ENCODE measurements around the gene ACAN.

Gene ACAN

GRCh38 chr15:88871313-88871712 lies 68.1 kb downstream of the ACAN start:
- no peak for DNase-seq (ENCODE audit: low read depth)
- H3K4me3 ChIP-seq (ENCODE audit: low read length): no peak overlapping the region
- TF ChIP-seq, protein P1, sequence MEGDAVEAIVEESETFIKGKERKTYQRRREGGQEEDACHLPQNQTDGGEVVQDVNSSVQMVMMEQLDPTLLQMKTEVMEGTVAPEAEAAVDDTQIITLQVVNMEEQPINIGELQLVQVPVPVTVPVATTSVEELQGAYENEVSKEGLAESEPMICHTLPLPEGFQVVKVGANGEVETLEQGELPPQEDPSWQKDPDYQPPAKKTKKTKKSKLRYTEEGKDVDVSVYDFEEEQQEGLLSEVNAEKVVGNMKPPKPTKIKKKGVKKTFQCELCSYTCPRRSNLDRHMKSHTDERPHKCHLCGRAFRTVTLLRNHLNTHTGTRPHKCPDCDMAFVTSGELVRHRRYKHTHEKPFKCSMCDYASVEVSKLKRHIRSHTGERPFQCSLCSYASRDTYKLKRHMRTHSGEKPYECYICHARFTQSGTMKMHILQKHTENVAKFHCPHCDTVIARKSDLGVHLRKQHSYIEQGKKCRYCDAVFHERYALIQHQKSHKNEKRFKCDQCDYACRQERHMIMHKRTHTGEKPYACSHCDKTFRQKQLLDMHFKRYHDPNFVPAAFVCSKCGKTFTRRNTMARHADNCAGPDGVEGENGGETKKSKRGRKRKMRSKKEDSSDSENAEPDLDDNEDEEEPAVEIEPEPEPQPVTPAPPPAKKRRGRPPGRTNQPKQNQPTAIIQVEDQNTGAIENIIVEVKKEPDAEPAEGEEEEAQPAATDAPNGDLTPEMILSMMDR (IDR thresholded peaks at IDR 0.05; ENCODE audit: insufficient read depth, low read depth, low read length, missing control alignments): no peak

DNA sequence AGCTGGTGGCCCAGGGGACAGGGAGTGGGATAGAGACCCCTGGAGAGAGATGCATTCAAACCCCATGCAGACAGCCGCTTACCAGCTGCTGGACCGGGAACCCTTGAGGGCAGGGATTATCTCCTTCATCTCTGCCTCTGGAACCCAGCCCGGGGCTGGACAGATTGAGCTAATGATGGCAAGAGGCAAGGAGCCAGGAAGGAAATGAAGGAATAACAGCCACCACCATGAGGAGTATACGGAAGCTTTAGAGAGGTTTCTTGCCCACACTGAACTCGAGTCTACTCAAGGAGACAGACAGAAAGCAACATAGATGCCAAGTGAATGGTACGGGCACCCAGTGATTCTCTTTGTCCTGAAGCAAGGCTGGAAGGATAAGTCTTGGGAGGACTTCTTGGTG lies 68.9 kb downstream of the ACAN start:
- DNase-seq (ENCODE audit: low read depth): no peak
- H3K4me3 ChIP-seq (ENCODE audit: low read length): no peak overlapping the region
- TF ChIP-seq, protein P1 (IDR thresholded peaks at IDR 0.05; ENCODE audit: insufficient read depth, low read depth, low read length, missing control alignments): no peak

- H3K4me3 ChIP-seq (ENCODE audit: low read length): no peak overlapping the region
- peak; percentile 22 for DNase-seq (ENCODE audit: low read depth)
- TF ChIP-seq, protein P1 (IDR thresholded peaks at IDR 0.05; ENCODE audit: insufficient read depth, low read depth, low read length, missing control alignments): no peak
These were observed 69.5 kb downstream of the ACAN start for GRCh38 chr15:88872706-88873105.

DNA sequence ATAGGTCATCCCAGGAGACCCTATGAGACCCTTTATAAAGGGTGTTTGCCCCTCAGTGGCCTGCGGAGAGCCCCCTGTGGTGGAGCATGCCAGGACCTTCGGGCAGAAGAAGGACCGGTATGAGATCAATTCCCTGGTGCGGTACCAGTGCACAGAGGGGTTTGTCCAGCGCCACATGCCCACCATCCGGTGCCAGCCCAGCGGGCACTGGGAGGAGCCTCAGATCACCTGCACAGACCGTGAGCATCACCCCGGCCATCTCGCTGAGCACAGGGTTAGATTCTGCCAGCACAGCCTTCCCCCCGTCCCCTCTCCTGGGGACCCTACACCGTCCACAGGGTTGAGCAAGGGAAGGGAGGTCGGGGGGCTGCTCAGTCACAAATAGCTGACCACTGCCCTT lies 70.5 kb downstream of the ACAN start:
- DNase-seq (ENCODE audit: low read depth): no peak
- no peak overlapping the region for H3K4me3 ChIP-seq (ENCODE audit: low read length)
- TF ChIP-seq, protein P1 (IDR thresholded peaks at IDR 0.05; ENCODE audit: insufficient read depth, low read depth, low read length, missing control alignments): no peak

DNA sequence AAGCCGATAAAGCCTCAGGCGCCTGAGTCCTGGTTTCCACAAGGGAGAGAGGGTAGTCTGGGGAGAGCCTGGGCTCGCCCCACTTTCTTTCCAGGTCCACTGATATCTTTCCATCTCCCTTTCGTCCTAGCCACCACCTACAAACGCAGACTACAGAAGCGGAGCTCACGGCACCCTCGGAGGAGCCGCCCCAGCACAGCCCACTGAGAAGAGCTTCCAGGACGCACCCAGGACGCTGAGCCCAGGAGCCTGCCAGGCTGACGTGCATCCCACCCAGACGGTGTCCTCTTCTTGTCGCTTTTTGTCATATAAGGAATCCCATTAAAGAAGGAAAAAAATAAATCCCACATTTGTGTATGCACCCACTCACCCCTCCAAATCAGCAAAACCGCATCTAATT lies 71.0 kb downstream of the ACAN start:
- H3K4me3 ChIP-seq (ENCODE audit: low read length): no peak overlapping the region
- TF ChIP-seq, protein P1 (IDR thresholded peaks at IDR 0.05; ENCODE audit: insufficient read depth, low read depth, low read length, missing control alignments): no peak
- DNase-seq (ENCODE audit: low read depth): no peak

- no peak for DNase-seq (ENCODE audit: low read depth)
- TF ChIP-seq, protein P1 (IDR thresholded peaks at IDR 0.05; ENCODE audit: insufficient read depth, low read depth, low read length, missing control alignments): no peak
- H3K4me3 ChIP-seq (ENCODE audit: low read length): no peak overlapping the region
These were observed 71.4 kb downstream of the ACAN start for GRCh38 chr15:88874684-88875083.

DNA sequence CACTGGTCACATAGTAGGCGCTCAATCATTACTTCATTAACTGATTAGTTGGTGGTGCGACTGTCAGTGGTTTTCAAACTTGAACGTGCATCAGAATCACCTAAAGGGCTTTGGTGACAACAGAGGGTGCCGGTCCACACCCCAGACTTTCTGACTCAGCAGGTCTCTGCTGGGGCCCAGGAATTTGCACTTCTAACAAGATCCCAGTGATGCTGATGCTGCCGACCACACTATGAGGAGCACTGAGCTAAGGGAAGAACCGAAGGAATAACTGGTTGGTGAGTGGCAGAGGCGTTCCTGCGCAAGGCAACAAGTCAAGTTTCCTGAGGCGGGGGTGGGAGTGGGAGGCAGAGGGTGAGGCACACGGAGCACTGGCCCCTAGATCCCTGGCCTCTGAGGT lies 73.3 kb downstream of the ACAN start:
- no peak overlapping the region for H3K4me3 ChIP-seq (ENCODE audit: low read length)
- DNase-seq (ENCODE audit: low read depth): no peak
- TF ChIP-seq, protein P1 (IDR thresholded peaks at IDR 0.05; ENCODE audit: insufficient read depth, low read depth, low read length, missing control alignments): no peak

All from epithelial cell of esophagus (primary cell).